ENCODE measurements around the gene ATP13A2. TPM values are rescaled to one million over a fixed set of nuclear protein-coding genes. Genes with fewer than 3 reads are reported as not detected.

Gene ATP13A2, protein sequence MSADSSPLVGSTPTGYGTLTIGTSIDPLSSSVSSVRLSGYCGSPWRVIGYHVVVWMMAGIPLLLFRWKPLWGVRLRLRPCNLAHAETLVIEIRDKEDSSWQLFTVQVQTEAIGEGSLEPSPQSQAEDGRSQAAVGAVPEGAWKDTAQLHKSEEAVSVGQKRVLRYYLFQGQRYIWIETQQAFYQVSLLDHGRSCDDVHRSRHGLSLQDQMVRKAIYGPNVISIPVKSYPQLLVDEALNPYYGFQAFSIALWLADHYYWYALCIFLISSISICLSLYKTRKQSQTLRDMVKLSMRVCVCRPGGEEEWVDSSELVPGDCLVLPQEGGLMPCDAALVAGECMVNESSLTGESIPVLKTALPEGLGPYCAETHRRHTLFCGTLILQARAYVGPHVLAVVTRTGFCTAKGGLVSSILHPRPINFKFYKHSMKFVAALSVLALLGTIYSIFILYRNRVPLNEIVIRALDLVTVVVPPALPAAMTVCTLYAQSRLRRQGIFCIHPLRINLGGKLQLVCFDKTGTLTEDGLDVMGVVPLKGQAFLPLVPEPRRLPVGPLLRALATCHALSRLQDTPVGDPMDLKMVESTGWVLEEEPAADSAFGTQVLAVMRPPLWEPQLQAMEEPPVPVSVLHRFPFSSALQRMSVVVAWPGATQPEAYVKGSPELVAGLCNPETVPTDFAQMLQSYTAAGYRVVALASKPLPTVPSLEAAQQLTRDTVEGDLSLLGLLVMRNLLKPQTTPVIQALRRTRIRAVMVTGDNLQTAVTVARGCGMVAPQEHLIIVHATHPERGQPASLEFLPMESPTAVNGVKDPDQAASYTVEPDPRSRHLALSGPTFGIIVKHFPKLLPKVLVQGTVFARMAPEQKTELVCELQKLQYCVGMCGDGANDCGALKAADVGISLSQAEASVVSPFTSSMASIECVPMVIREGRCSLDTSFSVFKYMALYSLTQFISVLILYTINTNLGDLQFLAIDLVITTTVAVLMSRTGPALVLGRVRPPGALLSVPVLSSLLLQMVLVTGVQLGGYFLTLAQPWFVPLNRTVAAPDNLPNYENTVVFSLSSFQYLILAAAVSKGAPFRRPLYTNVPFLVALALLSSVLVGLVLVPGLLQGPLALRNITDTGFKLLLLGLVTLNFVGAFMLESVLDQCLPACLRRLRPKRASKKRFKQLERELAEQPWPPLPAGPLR
- polyA plus RNA-seq (2013, experiment 1 of 2) = 27.8 TPM
- polyA plus RNA-seq (2013, experiment 2 of 2) = 27.3 TPM

DNA sequence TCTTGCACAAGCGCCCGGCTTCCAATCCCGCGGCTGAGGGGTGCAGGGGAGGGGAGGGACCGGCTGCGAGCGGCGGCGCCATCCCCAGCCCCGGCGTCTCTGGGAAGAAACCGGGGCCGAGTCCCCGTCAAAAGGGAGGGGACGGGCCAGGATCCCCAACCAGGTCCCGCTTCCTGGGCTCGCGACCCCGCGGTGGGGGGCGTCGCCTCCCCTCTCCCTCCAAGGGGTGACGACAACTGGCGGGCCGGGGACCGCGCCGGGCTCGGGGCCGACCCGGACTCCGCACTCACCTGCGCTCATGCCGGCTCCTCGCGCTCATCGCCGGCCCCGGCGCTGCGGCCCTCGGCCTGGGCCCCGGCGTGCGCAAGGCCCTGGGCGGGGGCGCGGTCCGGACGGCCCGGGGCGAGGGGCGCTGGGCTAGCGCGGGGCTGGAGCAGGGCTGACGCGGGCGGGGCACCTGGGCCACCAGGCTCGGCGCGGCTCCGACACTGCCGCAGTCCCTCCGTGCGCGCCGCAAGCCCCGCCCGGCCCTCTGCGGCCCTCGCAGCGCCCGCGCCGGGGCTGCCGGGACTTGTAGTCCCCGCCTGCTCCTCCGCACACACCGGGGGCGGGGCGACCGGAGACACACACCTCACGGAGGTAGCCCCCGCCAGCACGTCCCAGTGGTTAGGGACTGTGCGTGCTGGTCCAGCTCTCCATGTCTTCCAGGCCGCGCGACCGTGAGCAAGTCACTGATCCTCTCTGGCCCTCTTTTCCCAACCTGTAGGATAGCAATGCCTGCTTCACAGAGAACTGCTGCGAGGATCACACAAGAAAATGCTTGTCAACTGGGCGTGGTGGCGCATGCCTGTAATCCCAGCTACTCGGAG is at the start of gene ATP13A2:
Gene ATP13A2 (minus strand): TSS at position 490 of the 869 bp plus-strand sequence. CDS start 190 bp downstream, at position 300.
- Histone ChIP-seq H2BK5ac (ENCODE audit: low read depth, low read length, poor library complexity, severe bottlenecking) (peak within 1 kb of the TSS; percentile 79), H3K9ac (ENCODE audit: low read length) (peak within 1 kb of the TSS; percentile 68), H3K4me1 (ENCODE audit: control insufficient read depth, insufficient read depth, low read depth, low read length) (peaks cover 53% of the 10 kb centered on the region), H3K14ac (ENCODE audit: low read length in 2 of 2) (peak within 1 kb of the TSS in 1 of 2 experiments; percentile 66), H3K4me3 (ENCODE audit: insufficient read depth in 1 of 2, low read depth in 1 of 2, low read length in 2 of 2) (peak within 1 kb of the TSS; percentile 83 to 85), H2AK5ac (ENCODE audit: low read length, severe bottlenecking) (peak within 1 kb of the TSS; percentile 70), H2BK12ac (ENCODE audit: low read length in 2 of 2) (peak within 1 kb of the TSS in 1 of 2 experiments; percentile 46), H3K23ac (ENCODE audit: low read length in 2 of 2) (peak within 1 kb of the TSS in 1 of 2 experiments; percentile 95), H3K4ac (ENCODE audit: low read depth in 1 of 2, low read length in 2 of 2) (peak within 1 kb of the TSS; percentile 37 to 40), H2BK15ac (ENCODE audit: low read depth, poor library complexity, severe bottlenecking) (peak within 1 kb of the TSS; percentile 54), H4K91ac (ENCODE audit: low read length) (no peak within 1 kb of the TSS), H3K18ac (ENCODE audit: low read depth in 1 of 2, low read length in 2 of 2) (peak within 1 kb of the TSS in 1 of 2 experiments; percentile 88), H3K36me3 (ENCODE audit: control insufficient read depth in 1 of 2, insufficient read depth in 2 of 2, low read depth in 1 of 2, low read length in 2 of 2) (peaks cover 0 to 8% of the 10 kb centered on the region in 2 experiments), H3K79me1 (replicated peaks; ENCODE audit: low read length, poor library complexity, severe bottlenecking) (peaks cover 3% of the 10 kb centered on the region), H3K27me3 (ENCODE audit: control insufficient read depth in 1 of 2, insufficient read depth in 1 of 2, low read length in 2 of 2) (no peaks in the 10 kb centered on the region), H3K4me2 (ENCODE audit: low read length, poor library complexity, severe bottlenecking) (peak within 1 kb of the TSS; percentile 95), H4K8ac (ENCODE audit: low read length) (peak within 1 kb of the TSS; percentile 25), H2BK120ac (ENCODE audit: low read depth, low read length) (no peak within 1 kb of the TSS), H3K27ac (ENCODE audit: low read length, poor library complexity, severe bottlenecking) (peak within 1 kb of the TSS; percentile 98), H2AFZ (ENCODE audit: low read depth, low read length) (peak within 1 kb of the TSS; percentile 94), H3K9me3 (ENCODE audit: control insufficient read depth, low read length) (no peaks in the 10 kb centered on the region)
- 3% methylated on average over 72 of the region's 94 CpGs for whole genome bisulfite sequencing
- peak; percentile 68 for DNase-seq

DNA sequence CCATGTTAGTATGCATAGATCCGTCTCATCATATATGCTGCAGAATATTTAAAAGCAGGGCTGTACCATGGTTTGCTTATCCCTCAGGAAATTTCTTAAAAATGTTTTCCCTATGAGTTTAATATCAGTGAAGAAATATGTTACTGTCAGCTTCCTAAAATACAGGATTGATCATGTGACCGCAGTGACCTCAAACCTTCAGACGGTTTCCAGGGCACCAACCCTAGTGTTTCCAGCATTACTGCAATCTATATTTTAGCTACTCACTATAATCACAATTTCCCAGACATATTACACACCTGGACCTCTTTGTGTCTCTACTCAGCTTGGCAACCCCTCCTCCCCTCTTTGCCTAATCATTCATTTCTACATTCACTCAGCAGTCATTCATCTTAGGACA is 49.8 kb upstream of the ATP13A2 start:
- no peak overlapping the region for H2BK5ac ChIP-seq (ENCODE audit: low read depth, low read length, poor library complexity, severe bottlenecking)
- no peak overlapping the region for H3K14ac ChIP-seq (ENCODE audit: low read length in 2 of 2)
- no peak overlapping the region for H2AFZ ChIP-seq (ENCODE audit: low read depth, low read length)
- H2AK5ac ChIP-seq (ENCODE audit: low read length, severe bottlenecking) = no peak overlapping the region
- H3K27me3 ChIP-seq (ENCODE audit: control insufficient read depth in 1 of 2, insufficient read depth in 1 of 2, low read length in 2 of 2) = peaks cover 0 to 29% of the 10 kb centered on the region in 2 experiments
- H3K36me3 ChIP-seq (ENCODE audit: control insufficient read depth in 1 of 2, insufficient read depth in 2 of 2, low read depth in 1 of 2, low read length in 2 of 2) = peaks cover 0 to 4% of the 10 kb centered on the region in 2 experiments
- no peak overlapping the region for H2BK15ac ChIP-seq (ENCODE audit: low read depth, poor library complexity, severe bottlenecking)
- no peak overlapping the region for H4K8ac ChIP-seq (ENCODE audit: low read length)
- DNase-seq = no peak
- no peak overlapping the region for H2BK12ac ChIP-seq (ENCODE audit: low read length in 2 of 2)
- peak overlapping the region; percentile 53 for H3K27ac ChIP-seq (ENCODE audit: low read length, poor library complexity, severe bottlenecking)
- H3K18ac ChIP-seq (ENCODE audit: low read depth in 1 of 2, low read length in 2 of 2) = no peak overlapping the region
- H3K4me1 ChIP-seq (ENCODE audit: control insufficient read depth, insufficient read depth, low read depth, low read length) = peaks cover 4% of the 10 kb centered on the region
- no peak overlapping the region for H4K91ac ChIP-seq (ENCODE audit: low read length)
- H3K9me3 ChIP-seq (ENCODE audit: control insufficient read depth, low read length) = peaks cover 5% of the 10 kb centered on the region
- H3K4me2 ChIP-seq (ENCODE audit: low read length, poor library complexity, severe bottlenecking) = no peak overlapping the region
- no peak overlapping the region for H2BK120ac ChIP-seq (ENCODE audit: low read depth, low read length)
- no peak overlapping the region for H3K23ac ChIP-seq (ENCODE audit: low read length in 2 of 2)
- no peak overlapping the region for H3K4me3 ChIP-seq (ENCODE audit: insufficient read depth in 1 of 2, low read depth in 1 of 2, low read length in 2 of 2)
- no peaks in the 10 kb centered on the region for H3K79me1 ChIP-seq (replicated peaks; ENCODE audit: low read length, poor library complexity, severe bottlenecking)
- H3K4ac ChIP-seq (ENCODE audit: low read depth in 1 of 2, low read length in 2 of 2) = no peak overlapping the region
- peak overlapping the region; percentile 11 for H3K9ac ChIP-seq (ENCODE audit: low read length)
- WGBS = 88% methylated on average over 3 of the region's 3 CpGs

- no peak overlapping the region for H3K14ac ChIP-seq (ENCODE audit: low read length in 2 of 2)
- peaks cover 0 to 27% of the 10 kb centered on the region in 2 experiments for H3K27me3 ChIP-seq (ENCODE audit: control insufficient read depth in 1 of 2, insufficient read depth in 1 of 2, low read length in 2 of 2)
- H3K36me3 ChIP-seq (ENCODE audit: control insufficient read depth in 1 of 2, insufficient read depth in 2 of 2, low read depth in 1 of 2, low read length in 2 of 2) = no peaks in the 10 kb centered on the region
- no peak overlapping the region for H3K23ac ChIP-seq (ENCODE audit: low read length in 2 of 2)
- H2BK120ac ChIP-seq (ENCODE audit: low read depth, low read length) = no peak overlapping the region
- no peak overlapping the region for H2AFZ ChIP-seq (ENCODE audit: low read depth, low read length)
- no peak overlapping the region for H3K4ac ChIP-seq (ENCODE audit: low read depth in 1 of 2, low read length in 2 of 2)
- H3K9me3 ChIP-seq (ENCODE audit: control insufficient read depth, low read length) = peaks cover 5% of the 10 kb centered on the region
- H3K18ac ChIP-seq (ENCODE audit: low read depth in 1 of 2, low read length in 2 of 2) = no peak overlapping the region
- no peak overlapping the region for H2BK15ac ChIP-seq (ENCODE audit: low read depth, poor library complexity, severe bottlenecking)
- H3K79me1 ChIP-seq (replicated peaks; ENCODE audit: low read length, poor library complexity, severe bottlenecking) = no peaks in the 10 kb centered on the region
- H3K27ac ChIP-seq (ENCODE audit: low read length, poor library complexity, severe bottlenecking) = no peak overlapping the region
- H3K4me1 ChIP-seq (ENCODE audit: control insufficient read depth, insufficient read depth, low read depth, low read length) = peaks cover 4% of the 10 kb centered on the region
- no peak overlapping the region for H3K4me2 ChIP-seq (ENCODE audit: low read length, poor library complexity, severe bottlenecking)
- no peak overlapping the region for H4K91ac ChIP-seq (ENCODE audit: low read length)
- H2BK5ac ChIP-seq (ENCODE audit: low read depth, low read length, poor library complexity, severe bottlenecking) = no peak overlapping the region
- no peak overlapping the region for H3K9ac ChIP-seq (ENCODE audit: low read length)
- no peak for DNase-seq
- no peak overlapping the region for H2AK5ac ChIP-seq (ENCODE audit: low read length, severe bottlenecking)
- 60% methylated on average over 11 of the region's 11 CpGs for WGBS
- H3K4me3 ChIP-seq (ENCODE audit: insufficient read depth in 1 of 2, low read depth in 1 of 2, low read length in 2 of 2) = no peak overlapping the region
- no peak overlapping the region for H4K8ac ChIP-seq (ENCODE audit: low read length)
- H2BK12ac ChIP-seq (ENCODE audit: low read length in 2 of 2) = no peak overlapping the region
These were observed 48.6 kb upstream of the ATP13A2 start for GRCh38 chr1:17060306-17060749.

All from mesenchymal stem cell (in vitro differentiated cells and primary cell).